GM18909 (cell line): ENCODE results near the gene FAF1.
"Not testable (repeated sequence)": the region's sequence is repeated elsewhere in the genome, so short reads cannot be mapped to it uniquely, and the experiment has no call there.

Source experiments
- ATAC-seq: cut with Tn5 transposase; IDR thresholded peaks from one replicate; pipeline ENCODE4 v1.9.1; 2021; ENCODE audit warnings: mild to moderate bottlenecking; ENCODE audit not compliant: unreplicated experiment, poor library complexity

Gene FAF1

DNA sequence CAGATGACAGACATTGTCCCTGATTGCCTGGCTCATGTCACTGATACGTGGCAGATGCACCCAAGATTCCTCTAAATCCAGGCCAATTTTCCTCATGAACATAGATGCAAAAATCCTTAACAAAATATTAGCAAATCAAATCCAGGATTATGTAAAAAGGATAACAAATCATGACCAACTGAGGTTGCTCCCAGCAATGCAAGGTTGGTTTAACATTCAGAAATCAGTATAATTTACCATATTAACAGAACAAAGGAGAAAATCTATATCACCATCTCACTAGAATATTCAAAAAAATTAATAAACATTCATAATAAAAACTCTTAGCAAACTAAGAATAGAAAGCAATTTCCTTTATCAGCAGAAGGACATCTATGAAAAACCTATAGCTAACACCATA lies 39.7 kb downstream of the FAF1 start:
- no peak for ATAC-seq

DNA sequence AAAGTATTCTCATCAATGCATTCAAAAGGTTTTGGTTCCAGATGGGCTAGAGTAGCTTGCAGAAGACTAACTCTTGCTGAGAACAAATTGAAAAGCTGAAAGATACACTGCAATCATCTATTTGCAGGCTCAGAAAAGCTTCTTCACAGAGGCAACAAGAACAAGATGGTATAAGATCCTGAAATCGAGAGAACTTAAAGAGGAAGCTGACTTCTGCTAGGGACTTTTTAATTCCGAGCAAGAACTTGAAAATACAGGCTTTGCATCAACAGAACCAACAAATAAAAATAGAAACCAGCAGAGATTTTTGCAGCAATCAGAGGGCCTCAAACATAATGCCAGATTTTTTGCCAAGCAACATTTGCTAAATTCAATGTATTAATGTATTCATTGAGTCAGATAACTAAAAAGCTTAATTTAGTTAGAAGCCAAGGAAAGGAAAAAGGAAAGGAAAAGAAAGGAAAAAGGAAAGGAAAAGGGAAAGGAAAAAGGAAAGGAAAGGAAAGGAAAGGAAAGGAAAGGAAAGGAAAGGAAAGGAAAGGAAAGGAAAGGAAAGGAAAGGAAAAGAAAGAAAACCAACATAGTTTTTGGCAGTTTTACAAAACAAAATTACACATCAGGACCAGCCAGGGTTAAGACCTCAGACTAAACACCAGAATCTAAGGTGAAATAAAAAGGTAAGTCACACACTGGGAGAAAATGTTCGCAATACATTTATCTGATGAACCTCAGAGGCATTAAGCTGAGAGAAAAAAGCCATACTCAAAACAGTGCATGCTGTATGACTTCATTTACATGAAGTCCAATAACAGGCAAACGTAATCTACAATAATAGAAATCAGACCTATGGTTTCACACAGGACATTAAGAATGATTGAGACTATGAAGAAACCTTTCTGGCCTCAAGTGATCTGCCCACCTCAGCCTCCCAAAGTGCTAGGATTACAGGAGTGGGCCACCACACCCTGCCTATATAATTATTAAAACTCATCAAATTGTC lies 42.6 kb downstream of the FAF1 start:
- ATAC-seq = peak; percentile 56

DNA sequence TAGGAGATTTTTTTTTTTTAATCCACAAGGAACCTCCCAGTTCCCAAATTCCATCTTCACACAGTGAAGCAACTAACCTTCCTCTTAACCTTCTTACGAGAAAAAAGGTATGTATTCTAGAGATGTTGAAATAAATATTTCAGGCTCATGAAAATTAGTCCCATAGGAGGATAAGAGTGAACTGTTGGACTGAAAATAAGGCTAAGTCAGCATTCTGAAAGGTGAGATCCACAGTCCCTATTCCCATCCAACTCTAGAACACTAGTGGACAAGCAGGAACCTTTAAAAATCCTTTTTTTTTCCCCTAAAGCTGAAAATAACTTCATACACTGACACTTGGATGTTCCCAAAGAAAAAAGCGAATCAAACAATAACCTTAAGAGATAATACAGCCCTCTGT lies 44.4 kb downstream of the FAF1 start:
- no peak for ATAC-seq

DNA sequence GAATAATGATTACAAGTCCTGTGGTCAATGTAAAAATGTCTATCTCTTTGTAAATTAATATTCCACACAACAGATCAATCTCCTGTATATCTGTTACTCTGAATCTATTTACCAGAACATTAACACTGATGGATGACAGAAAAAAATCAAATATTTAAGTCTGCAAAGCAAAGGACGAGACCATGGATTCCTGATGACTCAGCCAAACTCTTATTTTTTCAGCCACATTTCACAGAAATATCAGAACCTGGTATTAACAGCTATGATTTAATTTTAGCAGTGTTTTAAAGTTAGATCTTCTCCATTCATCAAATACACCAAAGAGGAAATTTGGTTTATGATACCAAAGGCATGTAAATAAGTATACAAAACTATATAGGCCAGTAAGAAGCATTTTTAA lies 46.1 kb downstream of the FAF1 start:
- ATAC-seq = no peak

DNA sequence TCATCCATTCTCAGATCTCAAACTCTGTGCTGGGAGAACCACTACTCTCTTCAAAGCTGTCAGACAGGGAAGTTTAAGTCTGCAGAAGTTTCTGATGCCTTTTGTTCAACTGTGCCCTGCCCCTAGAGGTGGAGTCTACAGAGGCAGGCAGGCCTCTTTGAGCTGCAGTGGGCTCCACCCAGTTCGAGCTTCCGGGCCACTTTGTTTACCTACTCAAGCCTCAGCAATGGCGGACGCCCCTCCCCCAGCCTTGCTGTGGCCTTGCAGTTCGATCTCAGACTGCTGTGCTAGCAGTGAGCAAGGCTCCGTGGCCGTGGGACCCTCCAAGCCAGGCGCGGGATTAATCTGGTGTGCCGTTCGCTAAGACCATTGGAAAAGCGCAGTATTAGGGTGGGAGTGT lies 49.7 kb downstream of the FAF1 start:
- ATAC-seq = not testable (repeated sequence)

DNA sequence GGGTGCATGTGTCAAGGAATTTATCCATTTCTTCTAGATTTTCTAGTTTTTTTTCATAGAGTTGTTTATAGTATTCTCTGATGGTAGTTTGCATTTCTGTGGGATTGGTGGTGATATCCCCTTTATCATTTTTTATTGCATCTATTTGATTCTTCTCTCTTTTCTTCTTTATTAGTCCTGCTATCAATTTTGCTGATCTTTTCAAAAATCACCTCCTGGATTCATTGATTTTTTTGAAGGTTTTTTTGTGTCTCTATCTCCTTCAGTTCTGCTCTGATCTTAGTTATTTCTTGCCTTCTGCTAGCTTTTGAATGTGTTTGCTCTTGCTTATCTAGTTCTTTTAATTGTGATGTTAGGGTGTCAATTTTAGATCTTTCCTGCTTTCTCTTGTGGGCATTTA lies 52.5 kb downstream of the FAF1 start:
- ATAC-seq = not testable (repeated sequence)

DNA sequence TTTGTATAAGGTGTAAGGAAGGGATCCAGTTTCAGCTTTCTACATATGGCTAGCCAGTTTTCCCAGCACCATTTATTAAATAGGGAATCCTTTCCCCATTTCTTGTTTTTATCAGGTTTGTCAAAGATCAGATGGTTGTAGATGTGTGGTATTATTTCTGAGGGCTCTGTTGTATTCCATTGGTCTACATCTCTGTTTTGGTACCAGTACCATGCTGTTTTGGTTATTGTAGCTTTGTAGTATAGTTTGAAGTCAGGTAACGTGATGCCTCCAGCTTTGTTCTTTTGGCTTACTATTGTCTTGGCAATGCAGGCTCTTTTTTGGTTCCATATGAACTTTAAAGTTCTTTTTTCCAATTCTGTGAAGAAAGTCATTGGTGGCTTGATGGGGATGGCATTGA lies 54.0 kb downstream of the FAF1 start:
- not testable (repeated sequence) for ATAC-seq

DNA sequence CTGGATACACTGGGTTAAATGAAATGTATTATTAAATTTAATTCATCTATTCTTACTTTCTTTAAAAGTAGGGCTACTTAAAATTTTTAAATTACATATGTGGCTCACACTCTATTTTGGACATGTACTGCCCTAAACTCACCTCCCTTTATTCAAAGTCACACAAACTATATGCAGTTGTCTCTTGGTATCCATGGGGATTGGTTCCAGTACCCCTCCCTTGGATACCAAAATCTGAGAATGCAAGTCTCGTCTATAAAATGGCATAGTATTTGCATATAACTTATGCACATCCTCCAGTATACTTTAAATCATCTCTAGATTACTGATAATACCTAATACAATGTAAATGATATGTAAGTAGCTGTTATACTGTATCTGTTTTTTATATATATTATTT lies 57.6 kb downstream of the FAF1 start:
- no peak for ATAC-seq

DNA sequence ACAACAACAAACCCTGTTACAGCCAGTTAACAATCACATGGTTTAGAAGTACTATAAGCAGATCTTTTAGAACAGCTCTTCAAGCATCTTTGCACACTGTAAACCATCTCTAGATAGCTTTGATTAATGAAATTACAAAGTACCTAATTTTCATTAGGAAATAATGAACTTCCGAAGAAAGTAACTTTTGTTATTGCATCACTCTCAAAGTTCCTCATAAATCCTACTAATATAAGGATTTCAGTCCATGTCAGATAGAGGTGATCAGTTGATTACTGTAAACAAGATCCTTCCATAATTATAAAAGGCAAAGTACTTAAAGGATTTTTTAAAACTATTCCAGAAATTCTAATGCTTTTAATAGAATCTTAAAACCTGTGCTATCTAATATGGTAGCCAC lies 58.2 kb downstream of the FAF1 start:
- ATAC-seq = no peak

DNA sequence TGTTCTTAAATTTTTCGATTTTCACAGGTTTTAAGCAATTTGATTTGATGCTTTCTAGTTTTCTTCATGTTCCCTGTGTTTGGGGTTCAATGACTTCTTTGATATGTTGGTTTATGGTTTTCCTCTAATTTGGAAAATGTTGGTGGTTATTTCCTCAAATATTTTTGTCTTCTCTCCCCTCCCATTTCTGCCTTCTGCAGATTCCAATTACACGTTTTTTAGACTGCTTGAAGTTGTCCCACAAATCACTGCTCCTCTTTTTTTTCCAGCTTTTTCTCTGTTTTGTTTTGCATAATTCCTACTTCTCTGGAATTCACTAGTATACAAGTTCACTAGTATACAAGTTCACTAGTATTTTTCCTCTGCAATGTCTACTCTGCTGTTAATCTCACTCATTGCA lies 61.3 kb downstream of the FAF1 start:
- ATAC-seq = no peak

DNA sequence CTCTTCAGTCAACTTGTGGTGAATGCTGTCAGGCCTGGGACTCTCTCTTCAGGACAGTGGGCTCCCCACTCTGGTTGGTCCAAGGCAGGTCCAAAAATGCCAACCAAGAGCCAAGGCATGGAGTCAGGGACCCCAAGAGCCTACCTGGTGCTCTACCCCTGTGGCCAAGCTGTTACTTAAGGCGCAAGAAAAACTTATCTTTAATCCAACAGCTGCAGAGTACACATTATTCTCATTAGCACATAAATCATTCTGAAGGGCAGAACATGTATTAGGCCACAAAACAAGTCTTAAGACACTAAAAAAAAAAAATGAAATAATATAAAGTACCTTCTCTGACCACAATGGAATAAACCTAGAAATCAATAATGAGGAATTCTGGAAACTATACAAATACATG lies 65.7 kb downstream of the FAF1 start:
- ATAC-seq = no peak

DNA sequence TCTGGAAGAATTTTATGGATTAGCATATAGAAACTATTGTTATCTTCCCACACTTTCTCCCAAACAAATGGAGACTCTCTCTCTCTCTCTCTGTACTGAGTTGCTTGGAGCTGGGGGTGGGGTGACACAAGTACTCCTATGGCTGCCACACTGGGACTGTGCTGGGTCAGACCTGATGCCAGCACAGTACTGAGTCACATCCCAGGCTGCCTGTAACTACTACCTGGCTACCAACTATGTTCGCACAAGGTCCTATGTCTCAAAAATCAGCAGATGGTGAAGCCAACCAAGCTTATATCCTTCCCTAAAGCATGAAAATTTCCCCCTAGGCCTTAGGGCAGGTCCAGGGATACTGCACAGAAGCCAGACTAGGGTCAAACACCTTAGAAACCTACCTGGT lies 66.6 kb downstream of the FAF1 start:
- no peak for ATAC-seq

DNA sequence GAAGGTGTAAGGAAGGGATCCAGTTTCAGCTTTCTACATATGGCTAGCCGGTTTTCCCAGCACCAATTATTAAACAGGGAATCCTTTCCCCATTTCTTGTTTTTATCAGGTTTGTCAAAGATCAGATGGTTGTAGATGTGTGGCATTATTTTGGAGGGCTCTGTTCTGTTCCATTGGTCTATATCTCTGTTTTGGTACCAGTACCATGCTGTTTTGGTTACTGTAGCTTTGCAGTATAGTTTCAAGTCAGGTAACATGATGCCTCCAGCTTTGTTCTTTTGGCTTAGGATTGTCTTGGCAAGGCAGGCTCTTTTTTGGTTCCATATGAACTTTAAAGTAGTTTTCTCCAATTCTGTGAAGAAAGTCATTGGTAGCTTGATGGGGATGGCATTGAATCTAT lies 72.5 kb downstream of the FAF1 start:
- not testable (repeated sequence) for ATAC-seq

DNA sequence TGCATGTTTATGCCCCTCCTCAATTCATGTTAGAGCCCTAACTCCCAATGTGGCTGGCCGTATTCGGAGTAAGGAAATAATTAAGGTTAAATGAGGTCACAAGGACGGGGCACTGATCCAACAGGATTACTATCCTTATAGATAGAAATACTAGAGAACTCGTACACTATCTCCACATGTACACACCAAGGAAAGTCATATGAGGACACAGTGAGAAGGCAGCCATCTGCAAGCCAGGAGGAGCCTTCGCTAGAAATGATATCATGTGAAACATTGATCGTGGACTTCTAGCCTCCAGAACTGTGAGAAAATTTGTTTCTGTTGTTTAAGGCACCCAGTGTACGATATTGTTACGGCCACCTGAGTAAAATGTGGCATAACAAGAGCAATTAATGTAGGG lies 79.7 kb downstream of the FAF1 start:
- ATAC-seq = no peak

DNA sequence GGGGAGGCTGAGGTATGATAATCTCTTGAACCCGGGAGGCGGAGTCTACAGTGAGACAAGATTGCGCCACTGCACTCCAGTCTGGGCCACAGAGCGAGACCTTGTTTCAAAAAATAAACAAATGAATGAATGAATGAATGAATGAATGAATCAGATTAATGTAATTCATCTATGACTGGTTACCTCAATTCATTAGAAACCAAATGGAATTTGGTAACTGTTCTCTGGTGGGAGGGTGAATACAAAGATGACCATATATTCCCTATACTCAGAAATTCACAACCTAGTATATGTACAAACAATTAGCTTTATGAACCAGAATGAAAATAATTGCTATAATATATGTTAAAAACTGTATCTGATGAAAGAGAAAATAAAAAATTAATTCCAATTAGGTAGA lies 80.9 kb downstream of the FAF1 start:
- ATAC-seq = no peak

DNA sequence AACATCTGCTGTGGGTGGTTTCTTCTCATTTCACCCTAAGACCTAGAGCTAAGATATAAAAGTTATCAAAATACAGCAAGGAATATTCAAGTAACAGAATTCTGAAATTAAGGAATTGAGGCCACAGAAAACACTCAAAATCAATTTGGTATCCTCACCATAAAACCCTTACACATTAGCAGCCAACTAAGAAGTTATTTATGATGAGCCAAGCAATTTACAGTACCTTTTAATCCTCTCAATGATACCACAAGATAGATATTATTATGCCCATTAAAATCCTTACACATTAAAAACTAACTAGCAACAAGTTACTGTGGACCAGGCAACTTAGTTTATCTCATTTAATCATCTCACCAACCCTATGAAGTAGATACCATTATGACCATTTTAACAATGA lies 81.6 kb downstream of the FAF1 start:
- ATAC-seq = no peak

DNA sequence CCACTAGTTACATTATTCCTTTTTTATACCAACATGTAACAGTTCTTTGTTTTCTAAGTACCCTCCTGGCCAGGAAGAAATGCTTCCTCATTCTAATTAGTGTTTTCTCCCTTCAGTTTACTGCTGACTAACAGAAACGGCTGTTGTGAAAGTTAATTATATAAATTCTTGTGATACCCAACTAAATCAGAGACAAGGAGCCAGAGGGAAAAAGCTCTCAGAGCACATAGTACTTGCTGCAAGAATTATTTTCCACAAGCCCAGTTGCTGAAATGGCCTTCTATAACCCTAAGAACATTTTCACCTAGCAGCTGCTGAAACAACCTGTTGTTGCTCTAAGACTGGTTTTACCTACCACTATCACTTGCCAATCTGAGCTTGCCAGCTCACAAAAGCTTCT lies 82.4 kb downstream of the FAF1 start:
- no peak for ATAC-seq

DNA sequence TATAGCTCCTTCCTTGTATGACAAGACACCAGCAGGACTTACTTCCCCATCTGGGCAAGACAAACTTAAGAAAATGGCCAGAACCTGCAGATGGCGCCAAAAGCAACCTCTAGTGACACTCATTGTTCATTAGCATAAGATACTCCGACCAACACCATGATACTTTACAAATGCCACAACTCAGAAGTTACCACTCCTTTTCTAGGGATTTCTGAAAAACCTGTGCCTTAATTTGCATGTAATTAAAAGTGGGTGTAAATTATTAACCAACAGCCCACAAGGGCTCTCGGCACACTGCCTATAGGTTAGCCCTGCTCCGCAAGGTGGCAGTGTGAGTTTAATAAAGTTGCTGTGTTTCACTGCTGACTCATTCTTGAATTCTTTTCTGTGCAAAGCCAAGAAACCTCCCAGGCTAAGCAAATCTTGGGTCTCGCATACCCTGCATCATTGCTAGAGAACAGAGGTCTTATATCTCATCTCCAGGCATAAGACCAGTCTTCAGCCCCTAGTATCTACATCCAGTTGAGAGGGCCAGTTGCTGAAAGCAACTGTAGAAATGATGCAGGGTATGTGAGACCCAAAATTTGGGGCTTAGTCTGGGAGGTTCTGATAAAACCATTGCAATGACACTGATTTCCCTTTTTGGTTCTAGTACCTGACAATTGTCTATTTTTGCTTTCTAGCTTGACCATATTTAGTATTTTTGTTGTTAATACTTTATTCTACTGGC lies 86.4 kb downstream of the FAF1 start:
- ATAC-seq = peak; percentile 96

DNA sequence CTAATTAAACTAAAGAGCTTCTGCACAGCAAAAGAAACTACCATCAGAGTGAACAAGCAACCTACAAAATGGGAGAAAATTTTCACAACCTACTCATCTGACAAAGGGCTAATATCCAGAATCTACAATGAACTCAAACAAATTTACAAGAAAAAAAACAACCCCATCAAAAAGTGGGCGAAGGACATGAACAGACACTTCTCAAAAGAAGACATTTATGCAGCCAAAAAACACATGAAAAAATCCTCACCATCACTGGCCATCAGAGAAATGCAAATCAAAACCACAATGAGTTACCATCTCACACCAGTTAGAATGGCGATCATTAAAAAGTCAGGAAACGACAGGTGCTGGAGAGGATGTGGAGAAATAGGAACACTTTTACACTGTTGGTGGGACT lies 95.2 kb downstream of the FAF1 start:
- not testable (repeated sequence) for ATAC-seq

DNA sequence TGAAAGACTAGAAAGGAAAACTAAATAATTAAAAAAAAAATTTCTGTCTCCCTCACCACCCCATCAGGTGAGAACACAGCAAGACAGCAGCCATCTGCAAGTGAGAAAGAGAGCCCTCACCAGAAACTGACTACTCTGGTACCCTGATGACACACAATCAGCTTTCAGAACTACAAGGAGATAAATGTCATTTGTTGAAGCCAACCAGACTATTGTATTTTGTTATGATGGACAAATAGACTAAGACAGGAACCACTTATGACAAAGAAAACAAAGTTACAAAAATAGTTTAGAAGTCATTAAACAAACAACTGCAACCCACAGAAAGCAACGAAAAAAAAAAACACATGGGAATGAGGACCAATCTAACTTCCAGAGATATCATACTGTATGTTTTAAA lies 98.3 kb downstream of the FAF1 start:
- ATAC-seq = no peak

DNA sequence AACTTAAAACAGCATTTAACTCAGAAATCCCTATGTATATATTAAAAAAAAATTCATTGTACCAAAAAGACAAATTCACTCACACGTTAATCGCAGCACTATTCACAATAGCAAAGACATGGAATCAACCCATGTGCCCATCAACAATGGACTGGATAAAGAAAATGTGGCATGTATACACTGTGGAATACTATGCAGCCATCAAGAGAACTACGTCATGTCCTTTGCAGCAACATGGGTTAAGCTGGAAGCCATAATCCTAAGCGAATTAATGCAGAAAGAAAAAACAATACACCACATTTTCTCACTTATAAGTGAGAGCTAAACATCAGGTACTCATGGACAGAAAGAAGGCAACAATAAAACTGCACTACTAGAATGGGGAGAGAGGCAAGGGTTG lies 99.4 kb downstream of the FAF1 start:
- no peak for ATAC-seq

DNA sequence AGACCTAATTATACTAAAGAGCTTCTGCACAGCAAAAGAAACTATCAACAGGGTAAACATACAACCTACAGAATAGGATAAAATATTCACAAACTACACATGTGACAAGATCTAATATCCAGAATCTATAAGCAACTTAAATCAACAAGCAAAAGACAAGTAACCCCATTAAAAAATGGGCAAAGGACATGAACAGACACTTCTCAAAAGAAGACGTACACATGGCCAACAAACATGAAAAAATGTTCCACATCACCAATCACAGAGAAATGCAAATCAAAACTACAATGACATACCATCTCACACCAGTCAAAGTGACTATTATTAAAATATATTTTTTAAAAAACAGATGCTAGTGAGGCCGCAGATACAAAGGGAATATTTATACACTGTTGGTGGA lies 99.8 kb downstream of the FAF1 start:
- no peak for ATAC-seq
